Kidney (tissue), 14 donors: ENCODE measurements around the gene SMG7. TPM values are rescaled to one million over a fixed set of nuclear protein-coding genes. Genes with fewer than 3 reads are reported as not detected.
A peak's percentile ranks its signal among the peaks of the same experiment; 100 is the strongest.

Experiments used
- DNase-seq, 5 donors: peaks; one replicate each; pipeline ENCODE4 v3.0.0-alpha.2; 2013 to 2020
- FAIRE-seq: peaks from 2 replicates; lab custom pipeline; 2012; peaks lifted over from hg19 to GRCh38; lab: Jason Lieb, UNC
- H3K27ac ChIP-seq, 2 donors: one replicate each; pipeline ENCODE4 v1.7.0; 2013; ENCODE audit warnings: low read depth in 2 of 2, low read length in 2 of 2, inconsistent platforms in 1 of 2
- H3K27me3 ChIP-seq: one replicate; pipeline ENCODE4 v1.7.1; 2013; ENCODE audit warnings: low read length, inconsistent platforms; ENCODE audit not compliant: control insufficient read depth, insufficient read depth
- H3K36me3 ChIP-seq, 3 donors: one replicate each; pipeline versions ENCODE4 v1.7.0 to v1.7.1; 2013; ENCODE audit warnings: low read length in 3 of 3, control low read depth in 1 of 3, inconsistent platforms in 1 of 3; ENCODE audit not compliant: insufficient read depth in 3 of 3, control insufficient read depth in 2 of 3
- H3K4me1 ChIP-seq, 3 donors: one replicate each; pipeline versions ENCODE4 v1.7.0 to v1.7.1; 2013; ENCODE audit warnings: low read length in 3 of 3, inconsistent platforms in 1 of 3, low read depth in 1 of 3; ENCODE audit not compliant: control insufficient read depth in 2 of 3, insufficient read depth in 2 of 3
- H3K4me3 ChIP-seq, 3 donors: one replicate each; pipeline versions ENCODE4 v1.7.0 to v1.8.1; 2013; ENCODE audit warnings: low read length in 3 of 3, control low read depth in 1 of 3, inconsistent platforms in 1 of 3
- H3K9ac ChIP-seq, 3 donors: one replicate each; pipeline versions ENCODE4 v1.7.0 to v1.7.1; 2013; ENCODE audit warnings: low read length in 3 of 3, control low read depth in 1 of 3, inconsistent platforms in 1 of 3
- H3K9me3 ChIP-seq, 3 donors: one replicate each; pipeline versions ENCODE4 v1.7.0 to v1.7.1; 2013; ENCODE audit warnings: low read length in 3 of 3, control low read depth in 1 of 3, inconsistent platforms in 1 of 3; ENCODE audit not compliant: control insufficient read depth in 2 of 3, insufficient read depth in 1 of 3
- intact Hi-C: fragments of 100-400 bp; cut with DNase I; formaldehyde crosslinking; loops from one replicate; pipeline ENCODE4 v1.11.1; 2022
- polyA plus RNA-seq: library from polyadenylated mRNA; stranded (reverse); fragments of 350-450 nt; fragmentation: Illumina TruSeq; extraction: RNeasy Lipid Tissue Mini Kit (QIAGEN cat#74804); gene quantifications from one replicate; pipeline ENCODE4 v1.2.3, GENCODE V29; 2014; ENCODE audit warnings: low read depth, low replicate concordance; ENCODE audit not compliant: insufficient read depth
- total RNA-seq: library from RNA; stranded (reverse); fragmentation: NEBNext Ultra II Directional; extraction: Animal tissue kit (Norgen Biotek cat#: 25700); gene quantifications from one replicate; pipeline ENCODE4 v1.2.1, GENCODE V29; 2021
- TF ChIP-seq, protein P1 (sequence below): IDR thresholded peaks from 3 replicates; pipeline ENCODE4 v1.5.1; 2012; ENCODE audit warnings: mild to moderate bottlenecking, moderate library complexity, borderline replicate concordance; ENCODE audit not compliant: insufficient read depth; ENCODE audit errors: extremely low read depth
- donor health status: control.
- donor health status: control.
- donor health status: control.
- donor health status: control.
- donor health status: control.
- donor health status: DM: yes; HTN: yes; CAD: no.
- donor health status: Normal renal cell carcinoma (clear cell type).

SMG7 gene
- total and polyA plus RNA-seq, 2 donors from 2014 or later, result 15.4 to 56.3 TPM

DNA sequence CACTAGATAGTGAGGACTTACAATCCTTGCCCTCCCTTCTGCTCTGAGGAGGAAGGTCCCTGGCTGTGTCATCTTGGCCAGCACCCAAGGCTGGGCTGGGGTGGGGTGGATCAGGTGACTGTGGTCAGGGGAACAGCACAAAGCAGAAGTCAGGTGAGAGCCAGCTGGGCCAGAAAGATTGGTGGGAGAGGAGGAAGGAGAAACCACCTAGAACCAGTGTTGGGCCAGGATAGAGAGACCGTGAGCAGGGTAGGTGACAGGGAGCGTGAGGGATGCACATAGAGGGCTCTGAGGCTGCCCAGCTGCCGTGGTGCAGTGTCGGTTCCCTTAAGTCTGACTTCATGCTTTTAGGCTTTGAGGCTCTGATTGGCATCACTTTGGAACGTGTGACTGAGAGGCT is 95.3 kb downstream of the SMG7 start:
- FAIRE-seq (no peak), DNase-seq (peak in 1 of 5 donors; percentile 84)
- no peaks in the 10 kb centered on the region for H3K27me3 ChIP-seq
- H3K4me1 ChIP-seq, result peaks cover 0 to 5% (median 0%) of the 10 kb centered on the region in 3 donors
- TF ChIP-seq, protein P1, sequence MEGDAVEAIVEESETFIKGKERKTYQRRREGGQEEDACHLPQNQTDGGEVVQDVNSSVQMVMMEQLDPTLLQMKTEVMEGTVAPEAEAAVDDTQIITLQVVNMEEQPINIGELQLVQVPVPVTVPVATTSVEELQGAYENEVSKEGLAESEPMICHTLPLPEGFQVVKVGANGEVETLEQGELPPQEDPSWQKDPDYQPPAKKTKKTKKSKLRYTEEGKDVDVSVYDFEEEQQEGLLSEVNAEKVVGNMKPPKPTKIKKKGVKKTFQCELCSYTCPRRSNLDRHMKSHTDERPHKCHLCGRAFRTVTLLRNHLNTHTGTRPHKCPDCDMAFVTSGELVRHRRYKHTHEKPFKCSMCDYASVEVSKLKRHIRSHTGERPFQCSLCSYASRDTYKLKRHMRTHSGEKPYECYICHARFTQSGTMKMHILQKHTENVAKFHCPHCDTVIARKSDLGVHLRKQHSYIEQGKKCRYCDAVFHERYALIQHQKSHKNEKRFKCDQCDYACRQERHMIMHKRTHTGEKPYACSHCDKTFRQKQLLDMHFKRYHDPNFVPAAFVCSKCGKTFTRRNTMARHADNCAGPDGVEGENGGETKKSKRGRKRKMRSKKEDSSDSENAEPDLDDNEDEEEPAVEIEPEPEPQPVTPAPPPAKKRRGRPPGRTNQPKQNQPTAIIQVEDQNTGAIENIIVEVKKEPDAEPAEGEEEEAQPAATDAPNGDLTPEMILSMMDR, result no peak
- intact Hi-C loops, result no loop called here
- peak overlapping the region in 1 of 2 donors; percentile 24 for H3K27ac ChIP-seq
- no peaks in the 10 kb centered on the region for H3K36me3 ChIP-seq
- no peaks in the 10 kb centered on the region for H3K9me3 ChIP-seq
- H3K4me3 ChIP-seq, result no peak overlapping the region
- no peak overlapping the region for H3K9ac ChIP-seq

DNA sequence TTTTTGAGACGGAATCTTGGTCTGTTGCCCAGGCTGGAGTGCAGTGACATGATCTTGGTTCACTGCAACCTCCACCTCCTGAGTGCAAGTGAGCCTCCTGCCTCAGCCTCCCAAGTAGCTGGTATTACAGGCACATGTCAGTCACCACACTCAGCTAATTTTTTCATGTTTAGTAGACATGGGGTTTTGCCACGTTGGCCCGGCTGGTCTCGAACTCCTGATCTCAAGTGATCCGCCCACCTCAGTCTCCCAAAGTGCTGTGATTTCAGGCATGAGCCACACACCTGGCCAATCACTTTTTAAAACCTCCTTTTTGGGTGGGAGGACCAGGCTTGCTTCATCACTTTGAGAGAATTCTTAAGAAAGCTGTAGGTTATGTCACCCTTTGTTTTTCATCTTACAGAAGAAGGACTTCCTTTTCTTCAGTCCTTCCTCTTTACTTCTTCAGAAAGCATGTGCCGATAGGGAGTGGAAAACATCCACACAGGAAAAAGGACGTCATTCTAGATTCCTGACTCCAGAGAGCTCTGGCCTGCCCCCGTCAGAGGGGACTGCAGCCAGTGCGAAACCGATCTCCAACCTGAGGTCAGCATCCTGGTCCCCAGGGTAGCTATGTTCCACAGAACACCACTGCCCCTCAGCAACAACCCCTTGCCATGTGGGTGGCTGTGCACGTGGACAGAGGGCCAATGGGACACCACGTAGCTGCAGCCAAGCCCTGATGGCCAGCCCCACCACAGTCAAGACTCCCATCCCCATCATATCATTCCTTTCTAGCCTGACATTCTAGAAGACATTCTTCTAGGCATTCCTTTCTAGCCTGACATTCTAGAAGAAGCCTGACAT is 96.1 kb downstream of the SMG7 start:
- Histone ChIP-seq H3K27me3 (no peaks in the 10 kb centered on the region), H3K9me3 (no peaks in the 10 kb centered on the region), H3K9ac (no peak overlapping the region), H3K4me3 (no peak overlapping the region), H3K4me1 (peaks cover 0 to 5% (median 0%) of the 10 kb centered on the region in 3 donors), H3K27ac (peak overlapping the region in 1 of 2 donors; percentile 24), H3K36me3 (no peaks in the 10 kb centered on the region)
- intact Hi-C loops, result no loop called here
- TF ChIP-seq, protein P1, result no peak
- no peak for FAIRE-seq
- DNase-seq, result peak in 2 of 5 donors; percentile 15 to 40

DNA sequence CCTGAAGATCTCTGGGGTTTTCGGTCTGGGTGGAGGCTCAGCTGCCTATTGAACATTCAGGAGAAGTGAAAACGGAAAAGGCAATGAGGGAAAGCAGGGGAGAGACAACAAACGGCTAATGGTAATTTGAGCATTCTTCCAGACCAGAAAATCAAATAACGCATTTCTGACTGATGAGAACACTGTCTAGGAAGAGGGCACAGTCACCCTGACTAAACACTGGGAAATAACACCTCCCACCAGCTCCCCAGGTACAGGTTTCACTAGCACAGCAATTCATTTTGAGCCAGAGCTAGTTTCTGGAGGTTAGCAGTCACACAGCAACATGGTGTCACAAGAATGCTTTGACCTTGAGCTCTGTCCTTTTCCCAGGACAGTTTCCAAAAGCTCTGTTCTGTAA is 96.8 kb downstream of the SMG7 start:
- H3K4me3 ChIP-seq, result no peak overlapping the region
- no peak overlapping the region for H3K27ac ChIP-seq
- intact Hi-C loops, result no loop called here
- H3K27me3 ChIP-seq, result no peaks in the 10 kb centered on the region
- no peaks in the 10 kb centered on the region for H3K36me3 ChIP-seq
- no peak for FAIRE-seq
- H3K9me3 ChIP-seq, result no peaks in the 10 kb centered on the region
- H3K9ac ChIP-seq, result no peak overlapping the region
- TF ChIP-seq, protein P1, result no peak
- H3K4me1 ChIP-seq, result peaks cover 0 to 5% (median 0%) of the 10 kb centered on the region in 3 donors
- peak in 2 of 5 donors; percentile 29 to 49 for DNase-seq
